ENCODE results near the gene EIF1AX. TPM values are rescaled to one million over a fixed set of nuclear protein-coding genes. Genes with fewer than 3 reads are reported as not detected.

EIF1AX gene
- total RNA-seq (2014; rRNA removed; shearing (Covaris generic)) (27.3 and 27.5 TPM in 2 replicates), total RNA-seq (2022) (98.5 and 103 TPM in 2 replicates), Bru-seq, nascent RNA (percentile 94 among the genes with signal in this experiment), BruChase-seq, experiment 1, labeled RNA remaining after a 6-hour chase (percentile 98 among the genes with signal in this experiment), BruChase-seq, experiment 2, labeled RNA remaining after a 2-hour chase (percentile 97 among the genes with signal in this experiment)
- long read RNA-seq, full-length matches to known transcripts, result 134 of 139 reads
- long read RNA-seq, partial matches to known transcripts, result 3 of 139 reads
- long read RNA-seq, other reads (novel, unspliced or antisense), result 2 of 139 reads

- Histone ChIP-seq H4K20me1 (ENCODE audit: insufficient read depth, low read length) (peaks cover 18% of the 10 kb centered on the region), H3K27ac (ENCODE audit: low read depth, low read length, poor library complexity, severe bottlenecking) (peak within 1 kb of the TSS; percentile 51), H3K4me3 (ENCODE audit: low read depth, low read length, poor library complexity, severe bottlenecking) (peak within 1 kb of the TSS; percentile 100), H3K4me1 (ENCODE audit: insufficient read depth, low read length, poor library complexity, severe bottlenecking) (peaks cover 13% of the 10 kb centered on the region), H3K79me2 (ENCODE audit: insufficient read depth, low read depth, low read length) (peaks cover 38% of the 10 kb centered on the region), H3K9me3 (ENCODE audit: low read length) (no peaks in the 10 kb centered on the region), H3K36me3 (ENCODE audit: insufficient read depth, low read length) (peaks cover 44% of the 10 kb centered on the region), H3K4me2 (ENCODE audit: low read length) (peak within 1 kb of the TSS; percentile 76), H3K9me2 (ENCODE audit: insufficient read depth, low read length) (no peaks in the 10 kb centered on the region), H2AFZ (ENCODE audit: low read length) (peak within 1 kb of the TSS; percentile 67; the same call in 1 of the 2 replicates)
- ChIA-PET POLR2A (interaction anchor here (0.5 to 0.9 kb wide), 3 partner anchors 10 to 505 kb away, joined by 3 to 4 read pairs (median 3); no protein-coding TSS in a partner anchor), CTCF (ENCODE audit: unreplicated experiment) (no interaction called here)
- no TSS peak for BruUV-seq (replicated peaks)
- intact Hi-C loops (cut with micrococcal nuclease; ENCODE audit: unreplicated experiment), result loop anchor here (5.0 kb wide), 2 partner anchors 126 to 296 kb away; partner anchors contain the start of gene RPS6KA3
- TF ChIP-seq EZH2phosphoT487 (IDR thresholded peaks at IDR 0.05; ENCODE audit: borderline replicate concordance, low read depth, low read length) (no peak), CTCF (conservative IDR thresholded peaks at IDR 0.05; ENCODE audit: low read length) (no peak)
- DNase-seq (ENCODE audit: low spot score), result peak; percentile 95
Observed at GRCh38 chrX:20141281-20142220, at the start of gene EIF1AX. TSS of gene EIF1AX (minus strand) at chrX:20141838. CDS start at chrX:20141640, 198 bp downstream.

- ChIA-PET POLR2A (interaction anchor here (0.6 kb wide), 1 partner anchor 799 kb away, joined by 3 read pairs; no protein-coding TSS in a partner anchor), CTCF (ENCODE audit: unreplicated experiment) (no interaction called here)
- Histone ChIP-seq H2AFZ (ENCODE audit: low read length) (no peak overlapping the region), H3K36me3 (ENCODE audit: insufficient read depth, low read length) (peaks cover 31% of the 10 kb centered on the region), H3K4me1 (ENCODE audit: insufficient read depth, low read length, poor library complexity, severe bottlenecking) (no peaks in the 10 kb centered on the region), H3K4me3 (ENCODE audit: low read depth, low read length, poor library complexity, severe bottlenecking) (no peak overlapping the region), H3K9me3 (ENCODE audit: low read length) (no peaks in the 10 kb centered on the region), H3K9me2 (ENCODE audit: insufficient read depth, low read length) (no peaks in the 10 kb centered on the region), H3K27ac (ENCODE audit: low read depth, low read length, poor library complexity, severe bottlenecking) (no peak overlapping the region), H4K20me1 (ENCODE audit: insufficient read depth, low read length) (no peaks in the 10 kb centered on the region), H3K79me2 (ENCODE audit: insufficient read depth, low read depth, low read length) (no peaks in the 10 kb centered on the region), H3K4me2 (ENCODE audit: low read length) (no peak overlapping the region)
- intact Hi-C loops (cut with micrococcal nuclease; ENCODE audit: unreplicated experiment), result no loop called here
- DNase-seq (ENCODE audit: low spot score), result no peak
- no peak for TF ChIP-seq CTCF (conservative IDR thresholded peaks at IDR 0.05; ENCODE audit: low read length)
- no peak for TF ChIP-seq EZH2phosphoT487 (IDR thresholded peaks at IDR 0.05; ENCODE audit: borderline replicate concordance, low read depth, low read length)
- no TSS peak for BruUV-seq (replicated peaks)
Observed at GRCh38 chrX:20189171-20189570, 47.5 kb upstream of the EIF1AX start.

All from OCI-LY7 (cell line).